22Rv1 (cell line): Measurements from ENCODE around the gene USP21.

Experiments
- CTCF ChIP-seq: fragments of 450-650 bp; IDR thresholded peaks from 2 replicates; pipeline ENCODE4 v1.5.1; 2017; ENCODE audit warnings: mild to moderate bottlenecking
- ZFX ChIP-seq: fragments of 450-650 bp; IDR thresholded peaks from 2 replicates; pipeline ENCODE4 v1.6.1; 2017; ENCODE audit warnings: antibody characterized with exemption, borderline replicate concordance

- TF ChIP-seq CTCF: no peak
- TF ChIP-seq ZFX: no peak
Measured at GRCh38 chr1:161163793-161164192, 4.5 kb downstream of the USP21 start.
